Activated CD4-positive, alpha-beta T cell treated with anti-CD3 and anti-CD28 coated beads, Interleukin-2, amount 50 U/mL, for 1 hour (primary cell): ENCODE data around the gene TEX101.

ENCODE experiments used
- DNase-seq: peaks from one replicate; pipeline ENCODE4 v3.0.0-alpha.2; 2020

The TEX101 gene

DNA sequence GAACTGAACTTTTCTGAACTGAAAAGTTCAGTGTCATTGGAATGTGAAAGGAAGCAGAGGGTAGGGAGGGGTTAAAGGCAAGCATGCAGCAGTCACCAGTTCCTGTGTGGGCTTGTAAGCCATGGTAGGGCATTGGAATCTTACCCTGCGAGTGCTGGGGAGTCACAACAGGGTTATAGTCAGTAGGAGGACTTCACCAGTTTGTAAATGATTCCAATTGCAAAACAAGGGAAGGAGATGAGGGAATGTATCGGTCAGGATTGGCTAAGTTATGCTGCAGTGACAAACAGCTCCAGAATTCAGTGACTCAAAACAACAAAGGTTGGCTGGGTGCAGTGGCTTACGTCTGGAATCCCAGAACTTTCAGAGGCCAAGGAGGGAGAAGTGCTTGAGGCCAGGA, 37.9 kb downstream of the TEX101 start:
- DNase-seq: no peak

DNA sequence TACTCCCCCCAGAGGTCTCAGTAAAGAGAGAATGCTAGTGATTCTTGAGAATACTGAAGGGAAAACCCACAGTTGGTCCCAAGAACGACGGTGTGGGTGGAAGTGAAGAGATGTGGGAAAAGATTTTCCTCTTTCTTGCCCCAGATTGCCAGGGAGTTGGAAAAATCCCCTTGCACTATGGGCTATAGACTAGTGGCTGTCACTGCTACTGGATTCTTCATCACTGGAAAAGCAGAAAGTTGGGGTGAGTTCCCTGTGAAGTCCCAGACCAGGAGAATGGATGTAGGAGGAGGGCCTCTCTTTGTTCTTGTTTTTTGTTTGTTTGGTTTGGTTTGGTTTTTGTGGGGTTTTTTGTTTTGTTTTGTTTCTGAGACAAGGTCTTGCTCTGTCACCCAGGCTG, 39.3 kb downstream of the TEX101 start:
- no peak for DNase-seq

DNA sequence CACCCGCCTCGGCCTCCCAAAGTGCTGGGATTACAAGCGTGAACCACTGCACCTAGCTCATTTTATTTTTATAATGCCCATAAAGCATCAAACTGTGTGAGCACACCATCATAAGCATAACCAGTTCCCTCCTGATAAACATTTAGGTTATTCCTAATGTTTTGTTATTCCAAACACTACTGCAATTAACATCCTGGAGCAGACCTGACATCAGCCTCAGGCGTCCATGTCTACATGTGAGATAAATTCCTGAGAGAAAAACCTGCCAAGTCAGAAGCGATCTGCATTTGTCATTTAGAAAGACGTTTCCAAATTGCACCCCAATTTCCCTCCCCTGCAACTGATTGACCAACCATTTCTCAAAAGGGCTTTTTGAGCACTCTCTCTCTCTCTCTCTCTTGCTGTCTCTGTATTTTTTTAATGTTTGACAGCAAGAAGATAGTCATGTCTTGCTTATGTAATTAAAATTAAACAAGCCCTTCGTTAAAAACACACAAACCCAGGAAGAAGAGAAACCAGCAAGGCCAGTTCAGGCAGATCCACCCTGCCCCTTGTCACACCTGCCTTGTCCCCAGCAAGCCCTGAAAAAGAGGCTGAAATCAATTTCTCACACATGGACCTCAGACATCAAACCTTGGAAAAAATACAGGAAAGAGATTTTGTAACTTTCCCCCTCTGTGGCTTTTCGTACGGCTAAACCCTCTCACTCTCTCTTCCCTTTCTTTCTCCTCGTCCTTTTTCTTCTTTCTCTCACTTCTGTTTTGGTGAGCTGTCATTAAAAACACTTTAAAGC, 40.8 kb downstream of the TEX101 start:
- DNase-seq: no peak

DNA sequence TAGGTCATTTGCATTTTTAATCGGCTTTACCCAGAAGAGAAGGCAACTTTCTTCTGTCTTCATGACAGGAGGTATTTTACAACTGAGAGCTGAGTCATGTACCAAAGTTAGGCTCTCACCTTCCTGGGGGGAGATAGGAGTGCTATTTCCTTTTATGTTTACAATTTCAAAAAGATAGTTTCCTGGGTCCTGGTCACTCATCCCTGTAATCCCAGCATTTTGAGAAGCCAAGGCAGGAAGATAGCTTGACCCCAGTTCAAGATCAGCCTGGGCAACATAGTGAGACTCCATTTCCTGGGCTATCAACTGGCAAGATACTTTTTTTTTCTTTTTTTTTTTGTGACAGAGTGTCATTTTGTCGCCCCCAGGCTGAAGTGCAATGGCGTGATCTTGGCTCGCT, 43.1 kb downstream of the TEX101 start:
- no peak for DNase-seq

DNA sequence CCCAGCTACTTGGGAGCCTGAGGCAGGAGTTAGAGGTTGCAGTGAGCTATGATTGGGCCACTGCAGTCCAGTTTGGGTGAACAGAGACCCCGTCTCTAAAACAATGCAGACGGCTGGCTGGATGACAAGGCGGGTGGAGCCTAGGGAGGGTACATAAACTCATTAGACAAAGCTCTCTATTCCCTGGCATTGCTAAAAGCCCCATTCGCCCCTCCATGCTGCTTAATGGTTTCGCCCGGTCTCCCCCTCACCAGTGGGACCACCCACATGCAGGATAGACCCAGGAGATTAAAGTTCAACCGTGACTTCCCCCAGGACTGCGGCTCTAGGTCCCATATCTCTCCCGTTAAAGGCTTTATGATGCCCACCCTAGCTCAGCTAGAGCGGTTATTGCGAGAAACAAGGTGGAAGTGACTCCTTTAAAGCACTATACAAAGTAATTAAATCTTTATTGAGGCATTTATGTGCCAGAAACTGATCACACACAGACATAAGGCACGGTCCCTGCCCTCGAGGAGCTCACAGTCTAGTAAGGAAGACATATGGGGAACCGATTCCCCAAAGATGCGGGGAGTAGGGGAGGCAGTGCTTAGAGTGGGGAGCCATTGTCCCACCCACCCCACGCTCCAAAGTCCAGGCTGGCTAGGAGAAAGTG, 45.8 kb downstream of the TEX101 start:
- DNase-seq: no peak

DNA sequence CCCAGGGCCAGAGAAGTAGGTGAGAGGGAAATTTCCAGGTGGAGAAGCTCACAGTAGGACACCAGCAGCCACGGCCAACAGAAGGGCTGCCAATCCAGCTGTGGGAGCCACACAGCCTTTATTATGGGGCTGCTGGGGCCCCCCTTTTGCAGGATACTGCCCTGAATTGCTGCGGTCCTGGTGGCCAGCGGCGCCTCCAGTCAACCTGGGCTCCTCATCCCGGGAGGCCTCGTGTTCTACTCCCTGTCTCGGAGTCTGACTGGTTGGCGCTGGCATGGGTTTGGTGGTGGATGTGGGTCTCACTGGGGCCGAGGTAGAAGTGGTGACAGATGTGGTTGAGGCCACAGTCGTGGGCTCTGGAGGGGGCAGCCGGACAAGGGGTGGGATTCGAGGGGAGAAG, 46.6 kb downstream of the TEX101 start:
- DNase-seq: no peak

DNA sequence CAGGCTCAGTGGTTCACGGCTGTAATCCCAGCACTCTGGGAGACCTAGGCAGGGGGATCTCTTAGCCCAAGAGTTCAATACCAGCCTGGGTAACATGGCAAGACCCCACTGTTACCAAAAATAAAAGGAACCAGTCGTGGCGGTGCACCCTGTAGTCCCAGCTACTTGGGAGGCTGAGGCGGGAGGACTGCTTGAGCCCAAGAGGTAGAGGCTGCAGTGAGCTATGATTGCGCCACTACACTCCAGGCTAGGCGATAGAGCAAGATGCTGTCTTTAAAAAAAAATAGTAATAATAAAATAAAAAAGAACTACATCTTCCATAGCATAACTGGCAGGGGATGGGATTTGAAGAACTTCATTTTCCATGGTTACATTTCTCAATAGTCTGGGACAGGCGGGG, 47.7 kb downstream of the TEX101 start:
- no peak for DNase-seq

DNA sequence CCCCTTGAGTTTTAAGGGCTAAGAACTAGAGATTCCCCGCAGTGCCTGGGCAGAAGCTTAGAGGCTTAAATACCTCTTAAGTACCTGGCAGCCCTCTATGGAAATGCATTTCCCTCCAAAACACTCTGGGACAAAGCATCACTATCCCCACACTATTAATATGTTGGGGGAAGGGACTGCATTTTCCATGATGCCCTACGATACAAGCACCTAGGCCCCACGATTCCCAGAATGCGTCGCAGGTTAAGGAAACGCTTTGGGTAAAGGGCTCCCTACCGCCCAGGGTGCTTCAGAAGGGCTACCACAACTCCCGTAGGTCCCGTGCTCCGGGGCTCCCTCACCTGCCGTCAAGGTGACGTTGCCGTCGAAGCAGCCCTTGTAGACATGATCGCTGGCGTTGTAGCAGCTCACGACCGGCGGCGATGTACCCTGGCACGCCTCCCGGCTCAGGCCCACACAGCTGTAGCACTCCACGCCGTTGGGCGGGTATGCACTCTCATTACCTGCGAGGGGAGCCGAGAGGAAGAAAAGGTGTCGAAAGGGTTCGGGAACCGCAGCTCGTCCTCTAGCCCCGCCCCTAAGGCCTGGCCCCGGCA, 48.2 kb downstream of the TEX101 start:
- no peak for DNase-seq

DNA sequence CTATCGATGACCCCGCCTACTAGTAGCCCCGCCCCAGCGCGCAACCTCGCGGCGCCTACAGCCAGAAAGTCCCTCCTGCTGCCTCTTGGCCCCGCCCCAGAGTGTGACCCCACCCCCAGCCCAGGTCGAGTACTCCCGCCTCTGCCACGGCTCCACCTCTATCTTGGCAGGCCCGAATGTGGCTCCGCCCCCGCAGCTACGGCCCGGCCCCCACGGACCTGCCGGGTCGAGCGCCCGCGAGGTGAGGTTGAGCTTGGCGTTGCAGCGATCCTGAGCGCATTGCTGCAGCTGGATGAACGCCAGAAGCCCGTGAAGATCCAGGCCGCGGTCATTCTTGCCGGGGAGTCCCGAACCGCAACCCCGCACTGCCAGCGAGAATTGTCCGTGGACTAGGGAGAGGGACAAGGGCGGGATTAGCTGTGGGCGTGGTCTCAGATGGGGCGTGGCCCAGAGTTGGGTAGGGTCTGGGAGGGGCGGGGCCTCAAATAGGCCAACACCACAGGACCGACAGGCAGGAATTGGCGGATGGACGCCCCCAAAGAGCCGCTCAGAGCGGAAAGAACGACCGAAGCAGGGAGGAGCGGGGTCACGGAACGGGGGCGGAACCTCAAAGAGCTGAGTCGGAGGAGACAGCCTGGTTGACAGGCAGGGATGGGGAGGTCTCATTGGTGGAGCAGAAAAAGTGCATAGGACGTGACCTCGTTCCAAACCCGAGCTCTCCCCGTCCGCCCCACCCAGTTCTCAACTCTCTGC, 48.9 kb downstream of the TEX101 start:
- DNase-seq: peak; percentile 100

DNA sequence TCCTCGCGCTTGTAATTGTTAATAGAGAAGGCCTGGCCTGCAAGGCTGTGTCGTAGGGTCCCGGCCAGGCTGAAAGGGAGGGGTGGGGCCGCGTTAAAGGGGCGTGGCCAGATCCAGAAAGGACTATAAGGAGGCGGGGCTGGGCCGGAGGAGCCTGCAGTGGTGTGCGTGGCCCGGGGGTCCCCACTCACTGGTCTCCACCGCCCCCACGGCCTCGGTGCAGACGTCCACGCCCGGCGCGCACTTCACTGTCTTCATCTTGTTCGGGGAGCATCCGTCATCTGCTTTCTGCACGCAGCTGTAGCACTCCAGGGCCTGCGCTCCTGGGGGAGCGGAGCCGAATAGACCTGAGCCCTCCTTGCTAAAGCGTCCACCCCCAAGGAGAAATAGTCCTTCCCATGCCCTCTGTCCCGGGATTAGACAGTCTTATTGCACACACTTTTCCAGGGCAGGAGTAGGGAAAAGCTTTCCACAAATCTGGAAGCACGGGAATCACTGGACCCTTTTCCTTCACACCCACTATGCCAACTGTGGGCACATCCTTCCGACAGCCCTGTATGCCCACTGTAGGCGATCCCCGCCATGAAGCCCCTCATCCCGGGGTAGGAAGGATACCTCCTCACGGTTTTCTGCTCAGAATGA, 49.6 kb downstream of the TEX101 start:
- DNase-seq: no peak

DNA sequence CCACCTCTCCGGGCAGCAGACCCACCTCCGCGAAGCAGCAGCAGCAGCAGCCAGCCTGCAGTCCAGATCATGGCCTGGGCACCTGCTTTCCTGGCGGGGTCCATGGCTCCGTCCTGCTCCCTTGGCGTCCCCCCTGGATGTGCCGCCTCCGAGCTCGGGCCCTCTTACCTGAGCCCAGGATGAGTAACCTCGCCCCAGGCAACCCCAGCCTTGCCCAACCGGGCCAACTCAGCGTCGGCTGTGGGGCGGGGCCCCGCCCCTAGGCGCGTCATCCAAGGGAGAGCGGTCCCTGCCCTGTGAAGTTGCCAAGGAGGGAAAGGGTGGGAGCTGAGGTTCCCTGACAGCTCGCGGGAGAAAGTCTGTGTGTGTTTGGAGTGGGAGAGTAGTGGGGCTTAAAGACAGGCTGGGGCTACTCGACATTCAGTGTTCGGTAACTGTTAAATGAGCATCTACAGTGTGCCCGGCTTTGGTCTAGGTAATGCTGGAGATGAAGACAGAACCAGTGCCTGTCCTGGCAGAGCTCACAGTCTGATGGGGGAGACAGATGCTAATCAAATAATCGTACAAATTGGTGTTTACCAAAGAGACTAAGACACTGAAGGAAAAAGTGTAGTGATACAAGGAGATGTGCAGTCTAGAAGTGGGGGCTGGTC, 50.9 kb downstream of the TEX101 start, which contains the start of gene LYPD3:
LYPD3 (minus strand) TSS at position 141 of the 653 bp plus-strand sequence; CDS start at position 104, 37 bp downstream.
- no peak for DNase-seq

DNA sequence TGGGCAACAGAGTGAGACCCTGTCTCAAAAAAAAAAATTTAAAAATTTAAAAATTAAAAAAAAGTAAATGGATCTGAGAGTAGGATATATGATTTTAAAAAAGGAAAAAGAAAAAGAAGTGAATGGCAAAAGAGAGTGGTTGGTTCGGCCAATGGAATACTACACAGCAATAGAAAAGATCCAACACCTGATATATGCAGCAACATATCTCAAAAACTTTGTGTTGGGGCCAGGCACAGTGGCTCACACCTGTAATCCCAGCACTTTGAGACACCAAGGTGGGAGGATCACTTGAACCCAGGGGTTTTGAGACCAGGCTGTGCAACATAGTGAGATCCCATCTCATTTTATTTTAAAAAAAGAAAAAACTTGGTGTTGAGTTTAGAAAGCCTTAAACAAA, 52.1 kb downstream of the TEX101 start:
- DNase-seq: no peak

DNA sequence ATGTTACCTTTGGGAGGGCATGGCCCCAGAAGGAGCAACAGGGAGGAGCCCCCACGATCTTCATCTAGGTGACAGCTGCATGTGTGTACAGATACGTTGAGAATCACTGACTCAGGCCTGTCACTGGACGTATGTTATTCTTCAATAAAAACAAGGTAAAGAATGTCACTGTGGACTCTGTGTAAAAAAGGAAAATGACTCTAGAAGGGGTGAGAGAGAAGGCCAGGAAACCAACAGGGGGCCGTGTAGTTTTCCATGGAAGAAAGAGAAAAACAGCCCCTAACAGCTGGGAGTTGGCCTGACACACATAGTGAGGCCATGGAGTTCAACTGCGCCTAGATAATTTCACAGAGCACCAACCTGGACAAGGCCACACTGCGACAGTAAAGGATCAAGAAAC, 52.6 kb downstream of the TEX101 start:
- DNase-seq: no peak

DNA sequence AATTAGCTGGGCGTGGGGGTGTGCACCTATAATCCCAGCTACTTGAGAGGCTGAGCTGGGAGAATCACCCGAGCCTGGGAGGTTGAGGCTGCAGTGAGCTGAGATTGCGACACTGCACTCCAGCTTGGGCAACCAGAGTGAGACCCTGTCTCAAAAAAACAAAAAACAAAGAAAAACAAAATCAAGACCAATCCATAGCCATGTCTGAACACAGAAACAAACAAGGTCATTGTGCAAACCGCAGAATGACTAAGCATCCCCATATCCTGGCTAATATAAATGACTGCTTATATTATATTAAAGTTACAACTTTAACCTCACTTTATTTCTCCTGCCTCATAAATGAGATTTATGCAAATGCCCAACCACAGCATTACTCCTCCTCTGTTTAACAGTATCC, 53.0 kb downstream of the TEX101 start:
- DNase-seq: no peak
